Measurements from ENCODE around the gene NDUFS2. TPM values are rescaled to one million over a fixed set of nuclear protein-coding genes. Genes with fewer than 3 reads are reported as not detected.

The NDUFS2 gene
- total RNA-seq, 3 donors from 2014 or later (not counting 1 experiment from before 2014, with no cell fraction given) = 74.7 to 88.8 (median 84.7) TPM

DNA sequence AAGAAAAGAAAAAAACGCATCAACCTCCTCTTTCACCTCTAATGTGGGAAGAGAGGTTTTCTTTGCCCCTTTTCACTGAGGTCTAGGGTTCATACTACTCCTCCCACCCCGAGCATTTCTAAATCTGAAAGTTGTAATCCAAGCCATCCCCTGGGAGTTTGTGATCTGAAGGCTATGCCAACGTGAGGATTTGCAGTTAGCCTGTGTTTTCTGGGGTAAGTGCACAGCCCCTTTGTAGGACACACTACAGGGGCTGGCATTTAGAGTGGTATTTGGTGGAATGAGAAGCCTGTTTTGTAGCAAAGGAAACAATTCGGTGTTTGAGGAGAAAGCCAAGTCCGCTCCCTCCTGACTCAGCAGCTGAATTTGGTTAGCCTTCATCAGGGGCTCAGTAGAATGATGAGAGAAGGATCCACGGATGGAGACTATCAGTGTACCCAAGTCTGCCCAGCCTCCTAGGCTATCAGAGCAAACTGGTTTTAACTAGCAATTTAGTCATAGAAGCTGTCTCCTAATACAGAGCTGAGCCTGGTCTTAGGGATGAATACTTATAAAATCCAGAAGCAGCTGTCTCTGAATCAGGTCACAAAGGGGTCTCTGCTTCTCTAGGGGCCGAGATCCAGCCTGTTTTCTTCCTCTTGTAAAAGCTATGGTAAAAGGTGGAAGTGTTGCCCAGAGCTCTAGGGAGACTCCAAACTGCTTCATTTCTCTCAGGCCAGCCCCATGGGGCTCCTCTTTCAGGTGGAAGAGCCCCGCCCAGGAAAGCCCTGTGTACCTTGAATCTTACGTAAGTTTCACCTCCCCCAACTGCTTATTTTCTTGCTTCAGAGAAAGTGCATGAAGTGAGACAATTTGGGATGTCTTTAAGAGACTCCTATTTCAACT lies 58.5 kb downstream of the NDUFS2 start:
- intact Hi-C loops (cut with micrococcal nuclease) = no loop called here
- peaks cover 13% of the 10 kb centered on the region for H3K9me3 ChIP-seq (ENCODE audit: control insufficient read depth, insufficient read depth, low read length)
- H3K27ac Mint-ChIP-seq = no peak overlapping the region
- peaks cover 13% of the 10 kb centered on the region for H3K4me1 ChIP-seq (ENCODE audit: control insufficient read depth, insufficient read depth, low read length)
- WGBS (ENCODE audit: insufficient coverage) = 48% methylated on average over 5 of the region's 9 CpGs
- DNase-seq = no peak
- peaks cover 46 to 49% of the 10 kb centered on the region in 2 donors for H3K27me3 Mint-ChIP-seq (ENCODE audit: low read depth in 2 of 2)
- no peak overlapping the region for H3K27ac ChIP-seq (ENCODE audit: low read length)
- H3K36me3 ChIP-seq (ENCODE audit: control insufficient read depth, insufficient read depth, low read length) = no peaks in the 10 kb centered on the region
- peaks cover 12 to 15% of the 10 kb centered on the region in 2 donors for H3K4me1 Mint-ChIP-seq
- H3K4me3 ChIP-seq (ENCODE audit: low read length) = no peak overlapping the region
- peaks cover 17% of the 10 kb centered on the region for H3K36me3 Mint-ChIP-seq
- H3K27me3 ChIP-seq (ENCODE audit: control insufficient read depth, insufficient read depth, low read length) = peaks cover 21% of the 10 kb centered on the region
- H3K4me3 Mint-ChIP-seq = peak overlapping the region; percentile 77
- TF ChIP-seq, protein P1, sequence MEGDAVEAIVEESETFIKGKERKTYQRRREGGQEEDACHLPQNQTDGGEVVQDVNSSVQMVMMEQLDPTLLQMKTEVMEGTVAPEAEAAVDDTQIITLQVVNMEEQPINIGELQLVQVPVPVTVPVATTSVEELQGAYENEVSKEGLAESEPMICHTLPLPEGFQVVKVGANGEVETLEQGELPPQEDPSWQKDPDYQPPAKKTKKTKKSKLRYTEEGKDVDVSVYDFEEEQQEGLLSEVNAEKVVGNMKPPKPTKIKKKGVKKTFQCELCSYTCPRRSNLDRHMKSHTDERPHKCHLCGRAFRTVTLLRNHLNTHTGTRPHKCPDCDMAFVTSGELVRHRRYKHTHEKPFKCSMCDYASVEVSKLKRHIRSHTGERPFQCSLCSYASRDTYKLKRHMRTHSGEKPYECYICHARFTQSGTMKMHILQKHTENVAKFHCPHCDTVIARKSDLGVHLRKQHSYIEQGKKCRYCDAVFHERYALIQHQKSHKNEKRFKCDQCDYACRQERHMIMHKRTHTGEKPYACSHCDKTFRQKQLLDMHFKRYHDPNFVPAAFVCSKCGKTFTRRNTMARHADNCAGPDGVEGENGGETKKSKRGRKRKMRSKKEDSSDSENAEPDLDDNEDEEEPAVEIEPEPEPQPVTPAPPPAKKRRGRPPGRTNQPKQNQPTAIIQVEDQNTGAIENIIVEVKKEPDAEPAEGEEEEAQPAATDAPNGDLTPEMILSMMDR (IDR thresholded peaks at IDR 0.05) = no peak
- peaks cover 0 to 8% of the 10 kb centered on the region in 2 donors for H3K9me3 Mint-ChIP-seq
- no peak for ATAC-seq

DNA sequence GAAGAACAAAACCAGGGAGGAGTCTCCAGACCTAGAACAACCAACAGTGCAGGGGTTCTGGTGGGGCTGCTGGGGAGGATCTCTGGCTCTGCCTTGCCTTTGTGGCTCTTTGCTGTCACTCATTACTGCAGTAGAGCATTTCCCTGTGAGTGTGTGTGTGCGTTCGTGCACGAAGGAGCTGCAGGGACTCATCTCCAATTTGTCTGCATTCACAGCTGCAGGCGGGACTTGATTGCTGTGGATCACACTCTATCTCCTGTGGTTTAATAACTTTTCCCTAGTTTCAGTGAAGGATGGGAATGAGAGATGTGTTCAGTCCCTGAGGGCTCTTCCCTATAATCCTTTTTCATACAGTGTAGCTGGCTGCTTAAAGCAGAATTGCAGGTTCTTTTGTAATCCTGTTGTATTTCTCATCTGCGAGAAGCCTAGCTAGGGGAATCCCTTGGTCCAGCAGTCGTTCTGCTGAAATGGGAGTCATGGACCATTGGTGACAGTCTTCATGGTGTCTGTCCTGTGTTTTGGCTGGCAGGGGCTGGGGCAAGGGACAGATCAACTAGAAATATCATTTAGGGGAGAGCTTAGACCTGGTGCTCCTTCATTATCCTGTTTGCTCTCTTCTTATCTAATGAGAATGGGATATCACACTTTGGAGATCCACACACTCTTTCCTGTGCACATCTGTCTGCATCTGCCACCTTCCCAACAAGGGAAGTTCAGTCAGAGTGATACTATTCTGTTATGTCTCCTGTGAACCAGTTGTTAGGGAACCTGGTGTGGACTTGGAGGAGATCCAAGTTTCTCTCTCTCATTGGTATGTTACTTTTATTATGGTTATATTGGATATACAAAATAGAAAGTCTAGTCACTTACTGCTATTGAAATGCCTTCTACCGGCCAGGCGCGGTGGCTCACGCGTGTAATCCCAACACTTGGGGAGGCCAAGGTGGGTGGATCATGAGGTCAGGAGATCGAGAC lies 59.4 kb downstream of the NDUFS2 start:
- H3K36me3 Mint-ChIP-seq = peaks cover 17% of the 10 kb centered on the region
- 79% methylated on average over 6 of the region's 12 CpGs for WGBS (ENCODE audit: insufficient coverage)
- peaks cover 21% of the 10 kb centered on the region for H3K27me3 ChIP-seq (ENCODE audit: control insufficient read depth, insufficient read depth, low read length)
- H3K9me3 ChIP-seq (ENCODE audit: control insufficient read depth, insufficient read depth, low read length) = peaks cover 13% of the 10 kb centered on the region
- no peak overlapping the region for H3K4me3 Mint-ChIP-seq
- intact Hi-C loops (cut with micrococcal nuclease) = no loop called here
- DNase-seq = no peak
- no peak overlapping the region for H3K4me3 ChIP-seq (ENCODE audit: low read length)
- H3K27me3 Mint-ChIP-seq (ENCODE audit: low read depth in 2 of 2) = peaks cover 43 to 49% of the 10 kb centered on the region in 2 donors
- TF ChIP-seq, protein P1 (IDR thresholded peaks at IDR 0.05) = no peak
- no peak for ATAC-seq
- no peak overlapping the region for H3K27ac Mint-ChIP-seq
- H3K36me3 ChIP-seq (ENCODE audit: control insufficient read depth, insufficient read depth, low read length) = no peaks in the 10 kb centered on the region
- H3K4me1 ChIP-seq (ENCODE audit: control insufficient read depth, insufficient read depth, low read length) = peaks cover 13% of the 10 kb centered on the region
- peaks cover 12 to 15% of the 10 kb centered on the region in 2 donors for H3K4me1 Mint-ChIP-seq
- peaks cover 0 to 7% of the 10 kb centered on the region in 2 donors for H3K9me3 Mint-ChIP-seq
- no peak overlapping the region for H3K27ac ChIP-seq (ENCODE audit: low read length)

Other genes starting within 250 kb of the NDUFS2 start
- gene ITLN2, start 247.6 kb upstream of the NDUFS2 start, total RNA-seq = not detected
- gene F11R, start 181.2 kb upstream of the NDUFS2 start, total RNA-seq = 10 to 100 TPM; 27.8 to 34.6 (median 30.2) TPM
- gene TSTD1, start 163.4 kb upstream of the NDUFS2 start, total RNA-seq = 10 to 100 TPM; 31.8 to 36.3 (median 34.3) TPM
- gene USF1, start 156.4 kb upstream of the NDUFS2 start, total RNA-seq = 100 to 1,000 TPM; 113 to 121 (median 114) TPM
- gene ARHGAP30, start 132.5 kb upstream of the NDUFS2 start, total RNA-seq = 100 to 1,000 TPM; 246 to 310 (median 272) TPM
- gene NECTIN4, start 112.8 kb upstream of the NDUFS2 start, total RNA-seq = under 1 TPM in 2 of 3 donors, not detected in 1; 0.07 to 0.09 TPM
- under 1 TPM in 2 of 3 donors, not detected in 1; 0.49 to 0.50 TPM for gene KLHDC9, start 104.0 kb upstream of the NDUFS2 start, total RNA-seq
- 10 to 100 TPM; 31.6 to 40.0 (median 35.0) TPM for gene PFDN2, start 84.3 kb upstream of the NDUFS2 start, total RNA-seq
- gene NIT1, start 84.3 kb upstream of the NDUFS2 start, total RNA-seq = 10 to 100 TPM; 26.5 to 31.7 (median 31.6) TPM
- 10 to 100 TPM; 40.6 to 44.0 (median 43.0) TPM for gene DEDD, start 69.7 kb upstream of the NDUFS2 start, total RNA-seq
- 100 to 1,000 TPM; 109 to 155 (median 117) TPM for gene UFC1, start 48.4 kb upstream of the NDUFS2 start, total RNA-seq
- gene USP21, start 42.9 kb upstream of the NDUFS2 start, total RNA-seq = 10 to 100 TPM; 31.6 to 40.3 (median 35.3) TPM
- 10 to 100 TPM; 45.5 to 66.3 (median 57.4) TPM for gene PPOX, start 35.9 kb upstream of the NDUFS2 start, total RNA-seq
- gene B4GALT3, start 24.9 kb upstream of the NDUFS2 start, total RNA-seq = 10 to 100 TPM; 58.4 to 62.2 (median 59.4) TPM
- gene ADAMTS4, start 3.3 kb upstream of the NDUFS2 start, total RNA-seq = under 1 TPM; 0.14 to 0.20 (median 0.14) TPM
- 100 to 1,000 TPM; 226 to 281 (median 259) TPM for gene FCER1G, start 12.9 kb downstream of the NDUFS2 start, total RNA-seq
- gene APOA2, start 21.3 kb downstream of the NDUFS2 start, total RNA-seq = not detected
- 10 to 100 TPM; 16.6 to 23.6 (median 22.8) TPM for gene TOMM40L, start 23.7 kb downstream of the NDUFS2 start, total RNA-seq
- gene NR1I3, start 35.8 kb downstream of the NDUFS2 start, total RNA-seq = not detected
- not detected for gene PCP4L1, start 56.4 kb downstream of the NDUFS2 start, total RNA-seq
- gene MPZ, start 107.6 kb downstream of the NDUFS2 start, total RNA-seq = 1 to 10 TPM; 4.6 to 9.0 (median 8.7) TPM
- gene SDHC, start 112.0 kb downstream of the NDUFS2 start, total RNA-seq = 10 to 100 TPM; 74.5 to 97.3 (median 86.0) TPM
- gene CFAP126, start 165.5 kb downstream of the NDUFS2 start, total RNA-seq = not detected